CD4-positive, alpha-beta T cell (primary cell): ENCODE results near the gene HTRA2. TPM values are rescaled to one million over a fixed set of nuclear protein-coding genes. Genes with fewer than 3 reads are reported as not detected.

Experiments
- ATAC-seq: fragments of 200-7000 bp; cut with Tn5 transposase; one replicate; pipeline ENCODE4 v1.10.0; 2022; ENCODE audit warnings: mild to moderate bottlenecking; ENCODE audit not compliant: poor library complexity
- CTCF ChIA-PET: fragments of 350-600 bp; sonication (Branson Sonifier 250); formaldehyde crosslinking; loops from one replicate; lab custom pipeline; 2021; ENCODE audit warnings: antibody characterized with exemption, inconsistent platforms; lab: Charles Lee
- POLR2A ChIA-PET: fragments of 350-600 bp; sonication (Branson Sonifier 250); formaldehyde crosslinking; loops from one replicate; lab custom pipeline; 2021; ENCODE audit warnings: antibody characterized with exemption, inconsistent platforms; lab: Charles Lee
- DNase-seq, 14 experiments: peaks; one replicate each; pipeline ENCODE4 v3.0.0-alpha.2; 2013 to 2020; ENCODE audit warnings: mixed read lengths in 2 of 14
- H3K27ac ChIP-seq, 2 donors: one replicate each; pipeline versions ENCODE4 v1.5.1 to v1.7.0; 2013; ENCODE audit warnings: low read length in 2 of 2, low read depth in 1 of 2, mild to moderate bottlenecking in 1 of 2
- H3K27me3 ChIP-seq, 2 experiments: 1 replicate in 1 of 2; 2 replicates in 1 of 2; pipeline versions ENCODE4 v1.6.1 to v1.7.0; 2013; ENCODE audit warnings: low read length in 2 of 2, control low read depth in 1 of 2, mild to moderate bottlenecking in 1 of 2, moderate library complexity in 1 of 2; ENCODE audit not compliant: insufficient read depth in 2 of 2, control insufficient read depth in 1 of 2
- H3K36me3 ChIP-seq: one replicate; pipeline ENCODE4 v1.6.1; 2013; ENCODE audit warnings: low read length, control low read depth; ENCODE audit not compliant: insufficient read depth
- H3K4me1 ChIP-seq: one replicate; pipeline ENCODE4 v1.6.1; 2013; ENCODE audit warnings: low read length, control low read depth; ENCODE audit not compliant: insufficient read depth
- H3K4me3 ChIP-seq: one replicate; pipeline ENCODE4 v1.5.1; 2013; ENCODE audit warnings: mild to moderate bottlenecking, low read length, moderate library complexity
- H3K9me3 ChIP-seq, 2 experiments: 1 replicate in 1 of 2; 2 replicates in 1 of 2; pipeline versions ENCODE4 v1.6.1 to v1.7.0; 2013; ENCODE audit warnings: low read length in 2 of 2, mild to moderate bottlenecking in 2 of 2, control low read depth in 1 of 2, moderate library complexity in 1 of 2; ENCODE audit not compliant: control insufficient read depth in 1 of 2, insufficient read depth in 1 of 2
- H3K27ac Mint-ChIP-seq: one replicate; pipeline ENCODE4 v1.8.0; 2020; ENCODE audit warnings: mixed read lengths
- H3K27me3 Mint-ChIP-seq: one replicate; pipeline ENCODE4 v1.8.0; 2021; ENCODE audit warnings: mixed read lengths
- H3K36me3 Mint-ChIP-seq: one replicate; pipeline ENCODE4 v1.8.0; 2021; ENCODE audit warnings: low read depth, mixed read lengths
- H3K4me1 Mint-ChIP-seq: one replicate; pipeline ENCODE4 v1.8.0; 2021; ENCODE audit warnings: low read depth, mixed read lengths
- H3K4me3 Mint-ChIP-seq: one replicate; pipeline ENCODE4 v1.8.0; 2020; ENCODE audit warnings: mild to moderate bottlenecking, mixed read lengths
- H3K9me3 Mint-ChIP-seq: one replicate; pipeline ENCODE4 v1.8.0; 2020; ENCODE audit warnings: mixed read lengths
- CTCF ChIP-seq: fragments of 200-600 bp; IDR thresholded peaks from one replicate; pipeline ENCODE4 v1.8.0; 2022; ENCODE audit warnings: antibody characterized with exemption, mild to moderate bottlenecking
- intact Hi-C, 2 experiments: fragments of 100-400 bp; cut with DNase I in 1 of 2; cut with micrococcal nuclease in 1 of 2; formaldehyde crosslinking; loops; one replicate each; pipeline versions ENCODE4 v1.15.1 to v1.9.0; 2023 to 2025; cut with DNase I, micrococcal nuclease
- total RNA-seq, 174 experiments: library from RNA in 2 of 174; stranded (reverse) in 2 of 174; gene quantifications; one replicate each; pipeline ENCODE4 v1.2.3 and lab custom pipeline; 2021 to 2026

Gene HTRA2
- total RNA-seq, 2 experiments from 2014 or later, result 15.3 to 16.0 TPM

- Mint-ChIP-seq H3K4me1 (no peaks in the 10 kb centered on the region), H3K27ac (no peak overlapping the region), H3K36me3 (no peaks in the 10 kb centered on the region), H3K27me3 (peaks cover 58% of the 10 kb centered on the region), H3K4me3 (no peak overlapping the region), H3K9me3 (no peaks in the 10 kb centered on the region)
- H3K27me3 ChIP-seq, result peaks cover 0 to 4% of the 10 kb centered on the region in 2 experiments
- ChIA-PET POLR2A (no interaction called here), CTCF (no interaction called here)
- TF ChIP-seq CTCF, result no peak
- ATAC-seq (no peak), DNase-seq (no peak)
- no peak overlapping the region for H3K27ac ChIP-seq
- intact Hi-C loops, result no loop called here
- H3K9me3 ChIP-seq, result no peaks in the 10 kb centered on the region
- H3K4me3 ChIP-seq, result no peak overlapping the region
- H3K4me1 ChIP-seq, result no peaks in the 10 kb centered on the region
- H3K36me3 ChIP-seq, result no peaks in the 10 kb centered on the region
These were observed 34.5 kb downstream of the HTRA2 start for GRCh38 chr2:74564222-74564621.

GRCh38 chr2:74566076-74566753 lies 36.5 kb downstream of the HTRA2 start:
- Histone ChIP-seq H3K4me1 (no peaks in the 10 kb centered on the region), H3K36me3 (no peaks in the 10 kb centered on the region), H3K27me3 (peaks cover 0 to 4% of the 10 kb centered on the region in 2 experiments), H3K4me3 (no peak overlapping the region), H3K27ac (no peak overlapping the region), H3K9me3 (no peaks in the 10 kb centered on the region)
- no peak for TF ChIP-seq CTCF
- no peak overlapping the region for H3K27ac Mint-ChIP-seq
- DNase-seq (no peak), ATAC-seq (no peak)
- CTCF ChIA-PET, result no interaction called here
- H3K36me3 Mint-ChIP-seq, result no peaks in the 10 kb centered on the region
- no peaks in the 10 kb centered on the region for H3K4me1 Mint-ChIP-seq
- H3K4me3 Mint-ChIP-seq, result no peak overlapping the region
- peaks cover 51% of the 10 kb centered on the region for H3K27me3 Mint-ChIP-seq
- POLR2A ChIA-PET, result interaction anchor here (0.7 kb wide), 1 partner anchor 241 kb away, joined by 4 read pairs; no protein-coding TSS in a partner anchor
- no peaks in the 10 kb centered on the region for H3K9me3 Mint-ChIP-seq
- intact Hi-C loops, result no loop called here

GRCh38 chr2:74566754-74567085 lies 37.0 kb downstream of the HTRA2 start:
- CTCF ChIA-PET, result no interaction called here
- Histone ChIP-seq H3K9me3 (no peaks in the 10 kb centered on the region), H3K27ac (no peak overlapping the region), H3K4me1 (no peaks in the 10 kb centered on the region), H3K36me3 (no peaks in the 10 kb centered on the region), H3K4me3 (no peak overlapping the region), H3K27me3 (peaks cover 0 to 4% of the 10 kb centered on the region in 2 experiments)
- H3K4me1 Mint-ChIP-seq, result no peaks in the 10 kb centered on the region
- no peaks in the 10 kb centered on the region for H3K9me3 Mint-ChIP-seq
- H3K27me3 Mint-ChIP-seq, result peaks cover 46% of the 10 kb centered on the region
- intact Hi-C loops, result no loop called here
- no peak for DNase-seq
- H3K27ac Mint-ChIP-seq, result no peak overlapping the region
- POLR2A ChIA-PET, result interaction anchor here (0.7 to 1.5 kb wide), 2 partner anchors 9 to 241 kb away, joined by 4 to 5 read pairs; no protein-coding TSS in a partner anchor
- H3K4me3 Mint-ChIP-seq, result no peak overlapping the region
- no peaks in the 10 kb centered on the region for H3K36me3 Mint-ChIP-seq
- no peak for ATAC-seq
- no peak for TF ChIP-seq CTCF
